ENCODE measurements around the gene CLEC2A. TPM values are rescaled to one million over a fixed set of nuclear protein-coding genes. Genes with fewer than 3 reads are reported as not detected.

The CLEC2A gene
- total RNA-seq, 6 experiments from 2014 or later = not detected

GRCh38 chr12:9866860-9867269, 65.3 kb downstream of the CLEC2A start:
- Mint-ChIP-seq H3K9me3 (no peaks in the 10 kb centered on the region), H3K27me3 (ENCODE audit: insufficient read depth) (no peaks in the 10 kb centered on the region; the same call in 1 of the 2 replicates), H3K36me3 (ENCODE audit: low read depth) (no peaks in the 10 kb centered on the region), H3K4me3 (no peak overlapping the region), H3K4me1 (ENCODE audit: low read depth) (peaks cover 14% of the 10 kb centered on the region), H3K27ac (no peak overlapping the region)
- no peak for DNase-seq
- TF ChIP-seq CTCF (IDR thresholded peaks at IDR 0.05) = no peak

GRCh38 chr12:9864913-9865675, 67.1 kb downstream of the CLEC2A start:
- no peaks in the 10 kb centered on the region; the same call in 1 of the 2 replicates for H3K27me3 Mint-ChIP-seq (ENCODE audit: insufficient read depth)
- DNase-seq = no peak
- no peak overlapping the region for H3K4me3 Mint-ChIP-seq
- peaks cover 11% of the 10 kb centered on the region for H3K4me1 Mint-ChIP-seq (ENCODE audit: low read depth)
- H3K9me3 Mint-ChIP-seq = no peaks in the 10 kb centered on the region
- H3K36me3 Mint-ChIP-seq (ENCODE audit: low read depth) = no peaks in the 10 kb centered on the region
- H3K27ac Mint-ChIP-seq = no peak overlapping the region
- TF ChIP-seq CTCF (IDR thresholded peaks at IDR 0.05) = no peak

Other genes with a start within 250 kb of the CLEC2A start
- not detected for gene CLECL1, start 199.3 kb downstream of the CLEC2A start, total RNA-seq (2021; fragmentation: NEBNext Ultra II Directional; extraction: Animal tissue kit (Norgen Biotek cat#: 25700))
- not detected for gene CD69, start 171.5 kb downstream of the CLEC2A start, total RNA-seq (2021; fragmentation: NEBNext Ultra II Directional; extraction: Animal tissue kit (Norgen Biotek cat#: 25700))
- not detected for gene KLRF1, start 104.9 kb downstream of the CLEC2A start, total RNA-seq (2021; fragmentation: NEBNext Ultra II Directional; extraction: Animal tissue kit (Norgen Biotek cat#: 25700))
- not detected for gene CLEC2B, start 63.0 kb downstream of the CLEC2A start, total RNA-seq (2021; fragmentation: NEBNext Ultra II Directional; extraction: Animal tissue kit (Norgen Biotek cat#: 25700))
- gene KLRF2, start 50.9 kb downstream of the CLEC2A start, total RNA-seq (2021; fragmentation: NEBNext Ultra II Directional; extraction: Animal tissue kit (Norgen Biotek cat#: 25700)) = not detected
- gene CLEC12A, start 39.0 kb upstream of the CLEC2A start, total RNA-seq (2021; fragmentation: NEBNext Ultra II Directional; extraction: Animal tissue kit (Norgen Biotek cat#: 25700)) = not detected
- gene CLEC1B, start 66.8 kb upstream of the CLEC2A start, total RNA-seq (2021; fragmentation: NEBNext Ultra II Directional; extraction: Animal tissue kit (Norgen Biotek cat#: 25700)) = not detected
- gene CLEC12B, start 78.3 kb upstream of the CLEC2A start, total RNA-seq (2021; fragmentation: NEBNext Ultra II Directional; extraction: Animal tissue kit (Norgen Biotek cat#: 25700)) = under 1 TPM; 0.24 to 0.40 (median 0.36) TPM
- gene CLEC9A, start 98.3 kb upstream of the CLEC2A start, total RNA-seq (2021; fragmentation: NEBNext Ultra II Directional; extraction: Animal tissue kit (Norgen Biotek cat#: 25700)) = not detected
- 1 to 10 TPM in 1 of 6 experiments, under 1 TPM in 5; 0.14 to 1.2 (median 0.71) TPM for gene CLEC1A, start 166.6 kb upstream of the CLEC2A start, total RNA-seq (2021; fragmentation: NEBNext Ultra II Directional; extraction: Animal tissue kit (Norgen Biotek cat#: 25700))
- gene CLEC7A, start 197.8 kb upstream of the CLEC2A start, total RNA-seq (2021; fragmentation: NEBNext Ultra II Directional; extraction: Animal tissue kit (Norgen Biotek cat#: 25700)) = not detected
- gene OLR1, start 239.8 kb upstream of the CLEC2A start, total RNA-seq (2021; fragmentation: NEBNext Ultra II Directional; extraction: Animal tissue kit (Norgen Biotek cat#: 25700)) = 10 to 100 TPM; 30.3 to 53.6 (median 40.0) TPM
- 1 to 10 TPM in 4 of 6 experiments, under 1 TPM in 2; 0.74 to 2.3 (median 1.1) TPM for gene TMEM52B, start 246.7 kb upstream of the CLEC2A start, total RNA-seq (2021; fragmentation: NEBNext Ultra II Directional; extraction: Animal tissue kit (Norgen Biotek cat#: 25700))

Data from HFFc6 (cell line).